ENCODE results near the gene SHANK3. TPM values are rescaled to one million over a fixed set of nuclear protein-coding genes. Genes with fewer than 3 reads are reported as not detected.

Gene SHANK3
- total and polyA plus RNA-seq, 2 of the 4 experiments (the other 2 are of a cell fraction), result 0.18 to 1.5 TPM

GRCh38 chr22:50716290-50717024 lies 43.8 kb downstream of the SHANK3 start:
- Histone ChIP-seq H3K4me1 (ENCODE audit: control insufficient read depth, insufficient read depth, low read length) (no peaks in the 10 kb centered on the region), H4K8ac (ENCODE audit: low read depth in 2 of 2, low read length in 2 of 2) (no peak overlapping the region), H3K4me3 (ENCODE audit: insufficient read depth, low read depth, low read length) (no peak overlapping the region), H3K79me1 (ENCODE audit: low read depth in 1 of 2, low read length in 2 of 2) (no peaks in the 10 kb centered on the region), H3K36me3 (ENCODE audit: control insufficient read depth, insufficient read depth, low read length) (no peaks in the 10 kb centered on the region), H3K4ac (ENCODE audit: low read depth, low read length) (no peak overlapping the region), H4K20me1 (ENCODE audit: insufficient read depth, low read length) (no peaks in the 10 kb centered on the region; the same call in 1 of the 2 replicates), H3K9me1 (ENCODE audit: insufficient read depth, low read length) (no peaks in the 10 kb centered on the region), H3K56ac (ENCODE audit: extremely low read depth, insufficient read depth, low read length) (no peak overlapping the region), H2AK5ac (ENCODE audit: low read depth, low read length) (no peak overlapping the region), H2BK20ac (ENCODE audit: low read depth, low read length) (no peak overlapping the region), H3K9me3 (ENCODE audit: control insufficient read depth, insufficient read depth, low read length) (no peaks in the 10 kb centered on the region), H3K18ac (ENCODE audit: low read depth, low read length) (no peak overlapping the region), H3K27me3 (ENCODE audit: control insufficient read depth, insufficient read depth, low read length) (peaks cover 17% of the 10 kb centered on the region; the same call in 1 of the 2 replicates), H3K4me2 (ENCODE audit: low read depth, low read length) (no peak overlapping the region), H2AFZ (replicated peaks; ENCODE audit: low read length, poor library complexity) (no peak overlapping the region), H3K27ac (ENCODE audit: insufficient read depth, low read length) (no peak overlapping the region), H2BK5ac (ENCODE audit: low read depth, low read length, poor library complexity, severe bottlenecking) (no peak overlapping the region), H2BK15ac (ENCODE audit: low read depth, low read length) (no peak overlapping the region), H3K9ac (ENCODE audit: low read depth, low read length) (no peak overlapping the region), H3K14ac (replicated peaks; ENCODE audit: low read depth, low read length) (no peak overlapping the region), H3K23ac (ENCODE audit: low read depth, low read length) (no peak overlapping the region), H2AK9ac (replicated peaks; ENCODE audit: low read depth, low read length, poor library complexity) (no peak overlapping the region), H4K91ac (ENCODE audit: insufficient read depth, low read depth, low read length) (no peak overlapping the region), H4K5ac (ENCODE audit: low read depth, low read length) (no peak overlapping the region), H2BK120ac (ENCODE audit: low read depth, low read length) (no peak overlapping the region)
- TF ChIP-seq RCOR1 (IDR thresholded peaks at IDR 0.05; ENCODE audit: insufficient replicate concordance, low read length) (no peak), RFX5 (IDR thresholded peaks at IDR 0.05; ENCODE audit: low read depth, low read length) (no peak), SMC3 (IDR thresholded peaks at IDR 0.05; ENCODE audit: low read depth, low read length) (no peak), NFE2L2 (IDR thresholded peaks at IDR 0.05; ENCODE audit: low read depth, low read length) (no peak), CHD1 (IDR thresholded peaks at IDR 0.05; ENCODE audit: low read depth, low read length) (no peak), POLR2A (IDR thresholded peaks at IDR 0.05; ENCODE audit: low read depth, low read length) (no peak), MAFK (IDR thresholded peaks at IDR 0.05; ENCODE audit: low read depth, low read length) (no peak), BHLHE40 (IDR thresholded peaks at IDR 0.05; ENCODE audit: low read depth, low read length) (no peak)
- ChIA-PET CTCF (no interaction called here), POLR2A (ENCODE audit: unreplicated experiment) (no interaction called here)
- 76% methylated on average over 8 of the region's 13 CpGs; no CpG with 5 or more reads in 1 of the 2 experiments for WGBS, 2 experiments (ENCODE audit: extremely low coverage in 2 of 2, insufficient read length in 1 of 2)
- DNase-seq (no peak), ATAC-seq (ENCODE audit: low read depth) (no peak)
- in situ Hi-C loops (cut with MboI; ENCODE audit: low sequenced_read_pairs) (no loop called here), dilution Hi-C loops (cut with HindIII; ENCODE audit: low sequenced_read_pairs, unreplicated experiment) (no loop called here), intact Hi-C loops (cut with micrococcal nuclease) (no loop called here)
- no TSS peak for BruUV-seq (replicated peaks)

Data from IMR-90 (cell line).